Fibroblast of mammary gland (primary cell): ENCODE data around the gene SIGMAR1.
A peak's percentile ranks its signal among the peaks of the same experiment; 100 is the strongest.

Source experiments
- DNase-seq: peaks from one replicate; pipeline ENCODE4 v3.0.0-alpha.2; 2010; ENCODE audit warnings: low read depth
- H3K4me3 ChIP-seq: 2 replicates; pipeline ENCODE4 v1.5.1; 2011; ENCODE audit warnings: low read depth, mild to moderate bottlenecking, low read length, moderate library complexity; ENCODE audit not compliant: control insufficient read depth
- TF ChIP-seq, protein P1 (sequence below): conservative IDR thresholded peaks from 2 replicates; pipeline ENCODE4 v1.5.1; 2011; ENCODE audit warnings: low read depth, low read length, inconsistent platforms; ENCODE audit not compliant: control insufficient read depth, insufficient read depth

SIGMAR1 gene

DNA sequence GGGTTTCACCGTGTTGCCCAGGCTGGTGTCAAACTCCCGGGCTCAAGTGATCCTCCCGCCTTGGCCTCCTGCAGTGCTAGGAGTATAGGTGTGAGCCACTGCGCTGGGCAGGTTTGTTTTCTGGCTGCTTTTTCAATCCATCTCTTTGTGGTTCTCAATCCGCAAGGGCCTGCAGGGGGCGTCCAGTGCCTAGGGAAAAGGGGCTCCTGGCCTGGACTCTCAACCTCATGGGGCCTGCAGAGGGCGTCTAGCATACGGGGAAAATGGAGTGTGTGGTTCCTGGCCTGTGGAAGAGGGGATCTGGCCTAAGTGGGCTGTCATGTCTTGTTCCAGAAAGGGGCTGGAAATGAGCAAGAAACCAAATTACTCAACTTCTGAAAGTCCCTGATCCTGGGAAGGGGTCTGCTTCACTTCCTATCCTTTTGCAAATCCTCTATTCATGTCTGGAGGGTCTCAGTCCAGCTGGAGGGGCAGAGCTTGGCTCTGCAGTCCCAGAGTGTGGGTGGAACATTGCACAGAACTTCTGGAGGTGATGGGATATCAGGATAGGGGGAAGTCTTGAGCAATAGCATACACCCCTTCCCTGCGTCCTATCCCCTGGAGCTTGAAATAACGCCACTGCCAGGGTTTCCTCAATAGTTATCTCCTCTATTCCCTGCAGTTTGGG lies 37.6 kb upstream of the SIGMAR1 start:
- H3K4me3 ChIP-seq, result no peak overlapping the region
- TF ChIP-seq, protein P1, sequence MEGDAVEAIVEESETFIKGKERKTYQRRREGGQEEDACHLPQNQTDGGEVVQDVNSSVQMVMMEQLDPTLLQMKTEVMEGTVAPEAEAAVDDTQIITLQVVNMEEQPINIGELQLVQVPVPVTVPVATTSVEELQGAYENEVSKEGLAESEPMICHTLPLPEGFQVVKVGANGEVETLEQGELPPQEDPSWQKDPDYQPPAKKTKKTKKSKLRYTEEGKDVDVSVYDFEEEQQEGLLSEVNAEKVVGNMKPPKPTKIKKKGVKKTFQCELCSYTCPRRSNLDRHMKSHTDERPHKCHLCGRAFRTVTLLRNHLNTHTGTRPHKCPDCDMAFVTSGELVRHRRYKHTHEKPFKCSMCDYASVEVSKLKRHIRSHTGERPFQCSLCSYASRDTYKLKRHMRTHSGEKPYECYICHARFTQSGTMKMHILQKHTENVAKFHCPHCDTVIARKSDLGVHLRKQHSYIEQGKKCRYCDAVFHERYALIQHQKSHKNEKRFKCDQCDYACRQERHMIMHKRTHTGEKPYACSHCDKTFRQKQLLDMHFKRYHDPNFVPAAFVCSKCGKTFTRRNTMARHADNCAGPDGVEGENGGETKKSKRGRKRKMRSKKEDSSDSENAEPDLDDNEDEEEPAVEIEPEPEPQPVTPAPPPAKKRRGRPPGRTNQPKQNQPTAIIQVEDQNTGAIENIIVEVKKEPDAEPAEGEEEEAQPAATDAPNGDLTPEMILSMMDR, result peak; percentile 95
- peak; percentile 79 for DNase-seq

DNA sequence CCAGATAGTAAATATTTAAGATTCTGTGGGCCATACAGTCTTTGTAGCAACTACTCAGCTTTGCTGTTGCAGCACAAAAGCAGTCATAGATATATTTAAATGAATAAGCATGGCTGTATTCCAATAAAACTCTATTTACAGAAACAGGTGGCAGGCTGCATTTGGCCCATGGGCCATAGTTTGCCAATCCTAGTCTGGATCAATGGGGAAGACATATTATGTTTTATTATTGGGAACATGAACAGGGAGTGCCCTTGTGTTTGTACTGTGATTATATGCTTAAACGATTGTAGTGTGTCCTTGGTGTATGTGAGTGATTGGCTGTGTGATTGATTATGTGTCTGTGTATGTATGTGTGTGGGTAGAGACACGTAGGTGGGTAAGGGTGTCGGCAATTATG lies 36.9 kb upstream of the SIGMAR1 start:
- no peak overlapping the region for H3K4me3 ChIP-seq
- no peak for DNase-seq
- TF ChIP-seq, protein P1, result no peak

DNA sequence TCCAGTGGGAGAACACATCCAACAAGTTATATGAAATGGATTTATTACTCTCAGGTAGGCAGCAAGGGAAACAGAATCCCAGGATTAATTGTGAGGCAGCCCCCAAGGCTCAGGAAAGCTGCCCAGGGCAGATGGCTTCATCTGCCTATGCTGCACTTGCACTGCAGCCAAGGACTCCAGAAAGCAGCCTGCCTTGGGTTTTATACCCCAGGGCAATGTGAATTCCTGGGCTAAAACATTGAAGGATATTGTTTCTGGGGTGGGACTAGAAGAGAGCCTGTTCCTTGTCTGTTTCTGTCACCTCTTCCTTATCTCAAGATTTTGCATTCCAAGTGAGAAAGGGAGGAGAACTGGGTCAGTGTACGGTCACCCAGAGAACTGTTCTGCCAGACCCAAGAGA lies 33.7 kb upstream of the SIGMAR1 start:
- no peak overlapping the region for H3K4me3 ChIP-seq
- TF ChIP-seq, protein P1, result no peak
- DNase-seq, result no peak

DNA sequence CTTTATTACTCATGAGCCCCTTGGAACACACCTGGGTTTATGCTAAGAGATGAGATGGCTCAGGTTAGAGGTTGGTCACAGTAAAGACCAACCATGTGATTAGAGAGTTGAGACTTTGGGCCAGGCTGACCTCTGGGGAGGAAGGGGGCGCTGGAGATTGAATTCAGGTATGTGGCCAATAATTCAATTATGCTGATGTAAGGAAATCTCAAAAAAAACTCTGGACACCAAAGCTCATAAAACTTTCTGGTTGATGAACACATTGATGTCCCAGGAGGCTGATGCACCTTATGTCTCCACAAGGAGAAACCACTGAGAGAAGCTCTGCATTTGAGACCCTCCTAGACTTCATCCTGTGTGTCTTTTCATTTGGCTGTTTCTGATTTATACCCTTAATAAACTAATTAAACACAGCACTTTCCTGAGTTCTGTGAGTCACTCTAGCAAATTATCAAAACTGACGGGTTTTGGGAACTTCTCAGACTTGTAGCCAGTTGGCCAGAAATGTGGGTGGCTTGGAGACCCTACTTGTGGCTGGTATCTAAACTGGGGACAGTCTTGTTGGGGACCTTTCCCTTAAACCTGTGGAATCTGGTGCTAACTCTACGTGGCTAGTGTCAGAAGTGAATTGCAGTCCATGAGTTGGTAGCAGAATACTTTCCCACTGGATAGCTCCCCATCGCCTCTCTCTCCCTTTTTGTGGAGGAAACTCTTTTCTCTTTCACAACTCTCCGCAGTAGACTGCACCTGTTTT lies 32.4 kb upstream of the SIGMAR1 start:
- no peak overlapping the region for H3K4me3 ChIP-seq
- no peak for DNase-seq
- TF ChIP-seq, protein P1, result no peak

DNA sequence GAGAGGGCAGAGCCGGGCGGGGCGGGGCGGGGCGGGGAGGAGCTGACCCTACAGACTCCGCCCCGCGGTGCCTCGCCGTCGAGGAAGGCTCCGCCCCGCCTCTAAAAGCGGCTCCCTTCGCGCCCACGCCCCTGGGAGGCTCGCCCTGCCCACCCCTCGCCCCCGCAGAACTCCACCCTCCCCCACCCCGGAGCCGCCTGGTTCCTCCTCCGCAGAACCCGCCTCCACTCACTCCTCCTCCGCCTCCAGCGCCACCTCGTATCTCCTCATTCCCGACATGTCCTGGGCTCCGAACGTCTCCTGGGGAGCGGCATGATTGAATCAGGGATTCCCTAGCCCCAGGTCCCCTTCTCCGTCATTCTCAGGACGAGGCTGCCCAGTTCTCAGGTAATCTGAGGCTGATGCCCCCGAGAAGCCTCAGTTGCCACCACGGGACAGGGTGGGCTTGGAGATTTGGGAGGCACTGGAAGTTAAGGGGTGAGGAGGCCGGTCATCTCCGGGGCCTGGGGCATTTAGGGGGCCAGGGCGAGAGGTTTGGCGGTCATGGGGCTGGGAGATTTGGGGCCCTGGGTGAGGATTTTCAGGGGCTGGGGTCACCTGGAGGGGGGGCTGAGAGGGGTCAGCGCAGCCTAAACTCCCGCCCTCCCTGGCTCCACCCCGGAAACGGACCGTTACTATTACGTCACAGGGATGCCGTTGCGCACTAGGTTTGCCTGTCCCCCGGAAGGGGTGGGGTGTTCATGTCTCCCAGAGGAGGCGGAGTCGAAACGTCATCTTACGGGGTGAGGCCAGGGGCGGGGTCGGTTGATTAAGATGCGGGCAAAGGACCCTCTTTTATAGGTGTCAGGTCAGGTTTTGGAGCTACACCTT lies 28.0 kb upstream of the SIGMAR1 start:
- DNase-seq, result peak; percentile 95
- peak overlapping the region; percentile 90 for H3K4me3 ChIP-seq
- TF ChIP-seq, protein P1, result no peak

DNA sequence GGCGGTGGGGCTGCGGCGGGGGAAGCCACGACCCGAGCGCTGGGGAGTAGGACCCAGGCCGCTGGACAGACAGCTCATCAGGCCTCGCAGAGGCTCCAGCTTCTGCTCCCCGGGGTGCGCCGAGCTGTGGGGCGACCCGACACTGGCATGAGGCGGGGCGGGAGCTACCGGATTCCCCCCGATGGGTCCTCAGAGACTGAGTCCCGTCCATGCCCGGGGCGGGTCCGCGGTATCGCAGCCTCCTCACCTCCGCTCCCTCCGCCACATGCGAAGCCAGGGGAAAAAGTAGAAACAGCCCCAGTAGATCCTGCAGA lies 27.4 kb upstream of the SIGMAR1 start:
- no peak for DNase-seq
- H3K4me3 ChIP-seq, result peak overlapping the region; percentile 64
- TF ChIP-seq, protein P1, result no peak
